Activated CD8-positive, alpha-beta memory T cell treated with anti-CD3 and anti-CD28 coated beads, Interleukin-2, amount 50 U/mL, for 1 hour (primary cell): ENCODE measurements around the gene SH3D19.
"Not testable (repeated sequence)": the region's sequence is repeated elsewhere in the genome, so short reads cannot be mapped to it uniquely, and the experiment has no call there.

ENCODE experiments used
- DNase-seq: peaks from one replicate; pipeline ENCODE4 v3.0.0-alpha.2; 2020; ENCODE audit errors: extremely low read depth

Gene SH3D19

DNA sequence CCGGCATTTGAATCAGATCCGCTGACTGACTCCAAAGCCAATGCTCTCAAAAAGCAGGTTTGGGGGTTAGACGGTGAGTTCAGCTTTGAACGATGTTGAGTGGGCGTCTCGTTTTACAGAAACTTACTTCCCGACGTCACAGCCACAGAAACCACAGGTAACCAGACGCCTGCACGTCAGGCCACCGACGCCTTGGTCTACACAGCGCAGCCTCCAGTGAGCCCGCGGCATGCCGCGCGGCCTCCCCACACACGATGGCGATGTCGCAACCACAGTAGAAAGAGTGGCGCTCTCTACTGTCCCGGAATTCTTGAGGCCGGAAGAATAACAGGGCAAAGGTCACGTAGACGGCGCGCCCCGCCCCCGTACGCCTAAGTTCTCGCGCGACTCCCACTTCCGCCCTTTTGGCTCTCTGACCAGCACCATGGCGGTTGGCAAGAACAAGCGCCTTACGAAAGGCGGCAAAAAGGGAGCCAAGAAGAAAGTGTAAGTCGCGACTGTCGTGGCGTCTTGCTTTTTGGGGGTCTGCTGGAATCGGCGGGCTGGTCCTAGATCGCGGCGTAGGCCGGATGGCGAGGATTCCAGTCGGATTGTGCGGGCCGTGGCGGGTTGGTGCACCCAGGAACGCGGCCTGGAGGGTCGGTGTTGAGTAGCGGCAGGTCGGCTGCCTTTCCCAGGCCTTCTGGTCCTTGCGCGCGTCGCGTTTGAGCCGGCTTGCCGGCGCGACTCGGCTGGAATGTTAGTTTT is 226.0 kb downstream of the SH3D19 start, which contains the start of gene RPS3A:
Gene RPS3A, plus strand, starts transcription at position 400 of the 747 bp plus-strand sequence. Its CDS starts 25 bp downstream, at position 425.
- DNase-seq, result peak; percentile 92

GRCh38 chr4:151098979-151099228 is 226.5 kb downstream of the SH3D19 start:
- DNase-seq, result no peak

GRCh38 chr4:151097759-151098158 is 227.6 kb downstream of the SH3D19 start:
- no peak for DNase-seq

- DNase-seq, result no peak
Observed at GRCh38 chr4:151095142-151095541, 230.3 kb downstream of the SH3D19 start.

GRCh38 chr4:151094290-151094751 is 231.1 kb downstream of the SH3D19 start:
- no peak for DNase-seq

- DNase-seq, result no peak
Observed at GRCh38 chr4:151093203-151093602, 232.2 kb downstream of the SH3D19 start.

DNA sequence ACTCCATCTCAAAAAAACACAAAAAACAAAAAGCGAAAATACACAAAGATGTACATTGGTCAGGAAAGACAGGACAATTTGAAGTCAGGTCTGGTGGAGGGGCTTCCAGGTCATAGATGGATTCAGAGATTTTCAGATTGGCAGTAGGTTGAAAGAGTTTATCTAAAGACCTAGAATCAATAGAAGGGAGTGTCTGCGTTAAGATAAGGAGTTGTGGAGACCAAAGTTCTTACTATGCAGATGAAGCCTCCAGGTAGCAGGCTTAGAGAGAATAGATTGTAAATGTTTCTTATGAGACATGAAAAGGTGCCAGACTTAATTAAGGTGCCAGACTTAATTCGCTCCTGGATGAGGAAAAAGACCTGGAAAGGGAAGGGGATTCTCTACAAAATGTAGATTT is 232.9 kb downstream of the SH3D19 start:
- DNase-seq, result no peak

DNA sequence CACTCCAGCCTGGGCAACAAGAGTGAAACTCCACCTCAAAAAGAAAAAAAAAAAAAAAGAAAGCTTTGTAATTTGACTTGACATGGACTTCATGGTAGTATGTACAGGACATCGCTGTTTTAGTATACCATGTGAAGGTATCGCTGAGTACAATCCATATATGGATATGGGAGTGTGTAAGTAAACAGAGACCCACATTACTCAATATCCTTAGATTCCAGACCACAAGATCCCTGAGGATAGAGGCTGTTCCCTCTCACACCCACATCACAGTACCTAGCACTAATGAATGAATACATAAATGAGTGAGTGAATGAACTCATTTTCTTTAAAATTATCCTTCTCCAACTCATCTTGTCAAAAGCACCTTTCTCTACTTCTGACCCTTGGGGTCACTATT is 234.4 kb downstream of the SH3D19 start:
- DNase-seq, result no peak

DNA sequence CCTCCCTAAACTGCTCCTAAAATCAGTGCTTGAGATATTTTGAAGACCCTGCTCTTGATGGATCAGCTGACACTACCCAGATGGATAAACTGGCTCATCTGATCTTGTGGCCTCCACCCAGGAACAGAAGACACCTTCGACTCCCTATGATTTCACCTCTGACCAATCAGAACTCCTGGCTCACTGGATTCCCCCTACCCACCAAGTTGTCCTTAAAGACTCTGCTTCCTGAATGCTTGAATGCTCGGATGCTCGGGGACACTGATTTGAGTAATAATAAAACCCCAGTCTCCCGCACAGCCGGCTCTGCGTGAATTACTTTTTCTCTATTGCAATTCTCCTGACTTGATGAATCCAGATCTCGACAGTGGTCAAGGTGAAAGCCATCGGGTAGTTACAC is 237.9 kb downstream of the SH3D19 start:
- DNase-seq, result no peak

DNA sequence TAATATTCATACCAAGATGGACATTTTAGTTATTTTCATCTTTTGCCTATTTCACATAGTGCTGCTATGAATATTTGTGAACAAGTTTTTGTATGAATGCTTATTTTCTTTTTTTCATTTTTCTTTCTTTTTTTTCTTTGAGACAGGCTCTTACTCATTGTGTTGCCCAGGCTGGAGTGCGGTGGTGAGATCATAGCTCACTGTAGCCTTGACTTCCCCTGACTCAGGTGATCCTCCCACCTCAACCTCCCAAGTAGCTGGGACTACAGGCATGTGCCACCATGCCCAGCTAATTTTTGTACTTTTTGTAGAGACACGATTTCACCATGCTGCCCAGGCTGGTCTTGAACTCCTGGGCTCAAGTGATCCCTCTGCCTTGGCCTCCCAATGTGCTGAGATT is 247.4 kb downstream of the SH3D19 start:
- DNase-seq, result not testable (repeated sequence)

GRCh38 chr4:151074416-151074916 is 250.9 kb downstream of the SH3D19 start:
- no peak for DNase-seq
